Neuronal stem cell (in vitro differentiated cells): ENCODE measurements around the gene DEDD.

ENCODE experiments used
- DNase-seq: peaks from one replicate; pipeline ENCODE4 v3.0.0-alpha.2; 2013; ENCODE audit warnings: low spot score
- H2AFZ ChIP-seq: one replicate; pipeline ENCODE4 v1.6.1; 2013; ENCODE audit warnings: mild to moderate bottlenecking, low read length, inconsistent platforms
- H2AK5ac ChIP-seq: 2 replicates; pipeline ENCODE4 v1.6.1; 2013; ENCODE audit warnings: low read depth, mild to moderate bottlenecking, inconsistent platforms, low read length, moderate library complexity, mixed read lengths
- H2BK120ac ChIP-seq: 2 replicates; pipeline ENCODE4 v1.6.1; 2013; ENCODE audit warnings: low read depth, mild to moderate bottlenecking, inconsistent platforms, low read length, moderate library complexity, mixed read lengths
- H2BK12ac ChIP-seq: one replicate; pipeline ENCODE4 v1.6.1; 2013; ENCODE audit warnings: low read length, inconsistent platforms
- H2BK15ac ChIP-seq: 2 replicates; pipeline ENCODE4 v1.6.1; 2013; ENCODE audit warnings: mild to moderate bottlenecking, low read length, inconsistent platforms, mixed read lengths
- H2BK5ac ChIP-seq: one replicate; pipeline ENCODE4 v1.6.1; 2013; ENCODE audit warnings: inconsistent platforms, mild to moderate bottlenecking, low read length, moderate library complexity
- H3K14ac ChIP-seq: one replicate; pipeline ENCODE4 v1.6.1; 2013; ENCODE audit warnings: low read length, inconsistent platforms
- H3K18ac ChIP-seq: 2 replicates; pipeline ENCODE4 v1.6.1; 2013; ENCODE audit warnings: low read length, inconsistent platforms
- H3K23ac ChIP-seq: 2 replicates; pipeline ENCODE4 v1.6.1; 2013; ENCODE audit warnings: low read depth, mild to moderate bottlenecking, mixed read lengths, low read length, inconsistent platforms; ENCODE audit not compliant: poor library complexity
- H3K27ac ChIP-seq: replicated peaks from 3 replicates; pipeline ENCODE4 v1.5.1; 2013; ENCODE audit warnings: low read length, inconsistent platforms
- H3K27me3 ChIP-seq, 3 experiments: 2 replicates each; pipeline ENCODE4 v1.6.1; 2013; ENCODE audit warnings: low read length in 3 of 3, mild to moderate bottlenecking in 2 of 3, inconsistent platforms in 1 of 3, low read depth in 1 of 3, mixed read lengths in 1 of 3, moderate library complexity in 1 of 3; ENCODE audit not compliant: control insufficient read depth in 3 of 3, insufficient read depth in 3 of 3
- H3K36me3 ChIP-seq, 2 donors: replicated peaks in 1 of 2; 2 replicates each; pipeline ENCODE4 v1.6.1; 2013; ENCODE audit warnings: low read length in 2 of 2; ENCODE audit not compliant: control insufficient read depth in 2 of 2, insufficient read depth in 2 of 2
- H3K4ac ChIP-seq: 2 replicates; pipeline ENCODE4 v1.6.1; 2013; ENCODE audit warnings: inconsistent platforms, mild to moderate bottlenecking, low read length, moderate library complexity
- H3K4me1 ChIP-seq, 2 donors: 1 replicate in 1 of 2; 2 replicates in 1 of 2; pipeline ENCODE4 v1.6.1; 2013; ENCODE audit warnings: low read length in 2 of 2, low read depth in 1 of 2; ENCODE audit not compliant: control insufficient read depth in 2 of 2, insufficient read depth in 1 of 2
- H3K4me2 ChIP-seq: one replicate; pipeline ENCODE4 v1.6.1; 2013; ENCODE audit warnings: mild to moderate bottlenecking, low read length, inconsistent platforms; ENCODE audit not compliant: insufficient read depth, poor library complexity, severe bottlenecking
- H3K4me3 ChIP-seq, 2 donors: 2 replicates each; pipeline ENCODE4 v1.5.1; 2013; ENCODE audit warnings: low read length in 2 of 2, mild to moderate bottlenecking in 2 of 2, inconsistent platforms in 1 of 2, moderate library complexity in 1 of 2
- H3K79me1 ChIP-seq: one replicate; pipeline ENCODE4 v1.6.1; 2013; ENCODE audit warnings: low read depth, mild to moderate bottlenecking, inconsistent platforms, low read length, moderate library complexity
- H3K9ac ChIP-seq: one replicate; pipeline ENCODE4 v1.6.1; 2013; ENCODE audit warnings: mild to moderate bottlenecking, low read depth, low read length, inconsistent platforms; ENCODE audit not compliant: poor library complexity
- H3K9me3 ChIP-seq, 2 donors: replicated peaks in 1 of 2; 2 replicates each; pipeline versions ENCODE3 to v1.6.1; 2013; ENCODE audit warnings: low read length in 2 of 2, mild to moderate bottlenecking in 2 of 2, inconsistent platforms in 1 of 2, low read depth in 1 of 2, mixed read lengths in 1 of 2, moderate library complexity in 1 of 2; ENCODE audit not compliant: control insufficient read depth in 2 of 2, insufficient read depth in 1 of 2
- H4K8ac ChIP-seq: one replicate; pipeline ENCODE4 v1.6.1; 2013; ENCODE audit warnings: low read depth, mild to moderate bottlenecking, inconsistent platforms, low read length, moderate library complexity
- H4K91ac ChIP-seq: one replicate; pipeline ENCODE4 v1.6.1; 2013; ENCODE audit warnings: low read length, low read depth, mild to moderate bottlenecking, inconsistent platforms; ENCODE audit not compliant: poor library complexity
- WGBS, 2 donors: extraction: QIAGEN DNeasy Blood & Tissue Kit; methylation state at CpG; one replicate each; pipeline ENCODE4 v1.1.7; 2013; ENCODE audit warnings: missing lambda C conversion rate in 2 of 2, mixed read lengths in 1 of 2; ENCODE audit not compliant: insufficient read length in 2 of 2, insufficient replicate concordance in 1 of 2; ENCODE audit errors: extremely low coverage in 2 of 2; 5-methylcytosine and 5-hydroxymethylcytosine counted together

The DEDD gene

DNA sequence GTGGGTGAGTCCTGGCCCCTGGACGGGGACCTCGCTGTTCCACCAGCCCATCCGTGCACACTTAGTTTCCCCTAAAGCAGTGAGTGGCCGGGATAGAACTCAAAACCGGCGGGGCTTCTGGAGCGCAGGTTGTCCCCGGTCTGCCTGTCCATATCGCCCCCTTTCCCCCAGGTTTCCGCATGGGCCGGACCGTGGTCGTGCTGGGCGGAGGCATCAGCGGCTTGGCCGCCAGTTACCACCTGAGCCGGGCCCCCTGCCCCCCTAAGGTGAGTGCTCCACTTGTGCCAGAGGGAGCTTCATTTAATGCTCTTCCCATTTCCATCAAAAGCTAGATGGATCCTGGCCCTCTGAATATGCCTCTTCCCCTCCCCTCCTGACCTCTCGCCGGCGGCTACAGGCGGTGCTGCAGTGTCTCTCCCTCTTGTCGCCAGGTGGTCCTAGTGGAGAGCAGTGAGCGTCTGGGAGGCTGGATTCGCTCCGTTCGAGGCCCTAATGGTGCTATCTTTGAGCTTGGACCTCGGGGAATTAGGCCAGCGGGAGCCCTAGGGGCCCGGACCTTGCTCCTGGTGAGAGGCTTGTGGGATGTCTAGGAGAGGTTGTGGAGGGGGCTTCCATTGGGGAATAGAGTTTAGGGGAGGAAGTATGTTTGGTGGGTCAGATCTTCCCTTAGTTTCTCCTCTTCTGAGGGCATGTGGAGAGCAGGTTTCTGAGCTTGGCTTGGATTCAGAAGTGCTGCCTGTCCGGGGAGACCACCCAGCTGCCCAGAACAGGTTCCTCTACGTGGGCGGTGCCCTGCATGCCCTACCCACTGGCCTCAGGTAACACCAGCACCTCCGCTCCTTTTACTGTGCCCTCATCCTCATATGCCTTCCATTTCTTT, 34.4 kb upstream of the DEDD start:
- Histone ChIP-seq H2BK15ac (no peak overlapping the region), H2BK120ac (no peak overlapping the region), H4K91ac (no peak overlapping the region), H3K27me3 (no peaks in the 10 kb centered on the region), H3K4me1 (peaks cover 3 to 4% of the 10 kb centered on the region in 2 donors), H3K9ac (peak overlapping the region; percentile 91), H3K4ac (no peak overlapping the region), H3K4me3 (peak overlapping the region; percentile 67 to 86), H3K27ac (peak overlapping the region; percentile 62), H3K79me1 (peaks cover 2% of the 10 kb centered on the region), H2BK12ac (no peak overlapping the region), H2BK5ac (peak overlapping the region; percentile 72), H3K4me2 (peak overlapping the region; percentile 100), H3K14ac (peak overlapping the region; percentile 1), H4K8ac (no peak overlapping the region), H3K23ac (peak overlapping the region; percentile 96), H3K9me3 (no peaks in the 10 kb centered on the region), H3K36me3 (peaks cover 44 to 62% of the 10 kb centered on the region in 2 donors), H2AFZ (peak overlapping the region; percentile 75), H2AK5ac (peak overlapping the region; percentile 61), H3K18ac (peak overlapping the region; percentile 86)
- WGBS, 2 donors, result no CpG with 5 or more reads among the region's 33 CpGs
- DNase-seq, result no peak

DNA sequence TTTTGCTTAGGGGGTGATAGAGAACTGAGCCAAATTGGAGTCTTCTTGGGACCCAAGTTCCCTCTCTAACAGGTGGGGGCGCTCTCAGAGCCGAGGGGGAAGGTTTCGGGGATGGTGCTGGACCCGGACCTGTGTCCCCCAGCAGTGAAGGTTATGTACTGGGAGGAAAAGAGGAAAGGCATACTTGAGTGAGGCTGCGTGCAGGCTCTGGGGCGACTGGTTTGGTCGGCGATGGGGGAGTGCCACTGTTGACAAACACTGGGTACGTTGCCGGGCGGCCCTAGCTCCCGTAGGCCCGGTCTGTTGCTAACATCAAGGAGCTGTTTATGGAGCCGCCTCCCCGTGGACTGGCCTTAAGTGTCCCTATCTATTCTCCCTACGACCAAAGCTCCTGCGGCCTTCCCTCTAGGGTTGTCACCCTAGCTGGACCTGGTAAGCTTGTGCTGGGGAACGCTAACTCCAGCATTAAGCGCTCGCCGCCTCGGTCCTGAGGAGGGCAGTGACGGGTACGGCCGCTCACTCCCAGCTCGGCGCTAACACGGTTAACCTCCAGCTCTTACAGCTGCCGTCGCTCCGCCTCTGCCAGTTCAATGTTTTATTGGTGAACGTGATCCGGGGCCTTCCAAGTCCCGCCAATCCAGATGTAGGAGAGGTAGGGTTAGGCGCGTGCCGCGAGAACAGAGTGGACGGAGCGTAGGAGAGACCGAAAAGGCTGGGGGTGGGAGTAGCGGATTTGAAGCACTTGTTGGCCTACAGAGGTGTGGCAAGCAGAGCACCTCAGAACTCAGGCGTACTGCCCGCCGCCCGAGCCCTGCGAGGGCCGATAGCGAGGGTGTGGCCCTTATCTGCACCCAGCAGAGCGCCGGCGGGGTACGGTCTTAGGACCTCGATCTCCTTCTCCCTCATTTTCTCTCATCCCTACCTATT, 33.5 kb upstream of the DEDD start, which contains the start of gene PPOX:
Gene PPOX, plus strand, starts transcription at position 685 of the 927 bp plus-strand sequence. CDS start 422 bp downstream, outside the sequence.
- Histone ChIP-seq H3K14ac (peak within 1 kb of the TSS; percentile 1), H4K8ac (no peak within 1 kb of the TSS), H4K91ac (no peak within 1 kb of the TSS), H3K18ac (peak within 1 kb of the TSS; percentile 86), H3K27ac (peak within 1 kb of the TSS; percentile 74), H3K23ac (peak within 1 kb of the TSS; percentile 96), H3K36me3 (peaks cover 40 to 61% of the 10 kb centered on the region in 2 donors), H3K9ac (peak within 1 kb of the TSS; percentile 91), H3K4me1 (peaks cover 3 to 4% of the 10 kb centered on the region in 2 donors), H2BK12ac (no peak within 1 kb of the TSS), H3K9me3 (no peaks in the 10 kb centered on the region), H2AFZ (peak within 1 kb of the TSS; percentile 84), H2BK5ac (peak within 1 kb of the TSS; percentile 72), H3K4ac (no peak within 1 kb of the TSS), H3K27me3 (no peaks in the 10 kb centered on the region), H2BK120ac (no peak within 1 kb of the TSS), H2BK15ac (no peak within 1 kb of the TSS), H3K4me3 (peak within 1 kb of the TSS; percentile 67 to 86), H3K4me2 (peak within 1 kb of the TSS; percentile 100), H2AK5ac (peak within 1 kb of the TSS; percentile 61), H3K79me1 (peaks cover 3% of the 10 kb centered on the region)
- peak; percentile 94 for DNase-seq
- WGBS, 2 donors, result no CpG with 5 or more reads among the region's 54 CpGs

DNA sequence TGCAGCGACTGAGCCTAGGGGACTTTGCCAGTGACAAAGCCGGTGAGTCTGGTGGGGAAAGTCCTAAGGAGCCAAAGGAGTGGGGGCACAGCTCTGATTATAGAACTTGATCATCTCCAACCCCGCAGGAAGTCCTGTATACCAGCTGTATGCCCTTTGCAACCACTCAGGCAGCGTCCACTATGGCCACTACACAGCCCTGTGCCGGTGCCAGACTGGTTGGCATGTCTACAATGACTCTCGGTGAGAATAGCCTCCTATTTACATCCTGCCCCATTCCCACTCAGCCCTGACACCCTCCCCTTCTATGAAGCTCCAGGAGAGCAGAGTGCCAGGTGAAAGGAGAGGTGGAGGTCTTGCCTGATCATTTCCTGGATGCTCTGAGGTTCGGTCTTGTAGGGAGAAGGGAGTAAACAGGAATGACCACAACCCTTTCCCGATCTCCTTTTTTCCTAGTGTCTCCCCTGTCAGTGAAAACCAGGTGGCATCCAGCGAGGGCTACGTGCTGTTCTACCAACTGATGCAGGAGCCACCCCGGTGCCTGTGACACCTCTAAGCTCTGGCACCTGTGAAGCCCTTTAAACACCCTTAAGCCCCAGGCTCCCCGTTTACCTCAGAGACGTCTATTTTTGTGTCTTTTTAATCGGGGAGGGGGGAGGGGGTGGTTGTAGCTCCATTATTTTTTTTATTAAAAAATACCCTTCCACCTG, 32.6 kb upstream of the DEDD start:
- Histone ChIP-seq H3K27ac (no peak overlapping the region), H3K18ac (no peak overlapping the region), H2BK15ac (no peak overlapping the region), H3K36me3 (peaks cover 36 to 58% of the 10 kb centered on the region in 2 donors), H3K14ac (no peak overlapping the region), H3K4ac (no peak overlapping the region), H2AK5ac (no peak overlapping the region), H2BK12ac (no peak overlapping the region), H3K4me1 (peaks cover 6 to 7% of the 10 kb centered on the region in 2 donors), H3K23ac (no peak overlapping the region), H3K9me3 (no peaks in the 10 kb centered on the region), H2BK5ac (peak overlapping the region; percentile 30), H3K4me2 (no peak overlapping the region), H4K8ac (no peak overlapping the region), H3K79me1 (peaks cover 7% of the 10 kb centered on the region), H3K9ac (no peak overlapping the region), H2BK120ac (no peak overlapping the region), H3K27me3 (no peaks in the 10 kb centered on the region), H4K91ac (no peak overlapping the region), H2AFZ (no peak overlapping the region), H3K4me3 (peak overlapping the region in 1 of 2 donors; percentile 67)
- no peak for DNase-seq
- no CpG with 5 or more reads among the region's 14 CpGs for WGBS, 2 donors
